ENCODE measurements around the gene SMARCAL1. TPM values are rescaled to one million over a fixed set of nuclear protein-coding genes. Genes with fewer than 3 reads are reported as not detected.

Gene SMARCAL1
- total and polyA plus RNA-seq, 9 of the 15 experiments (the other 6 are each of a cell fraction or from before 2014, with no cell fraction given), result 8.2 to 27.9 (median 12.4) TPM

GRCh38 chr2:216404010-216404618, 8.2 kb upstream of the SMARCAL1 start (continued):
- TF ChIP-seq MGA (IDR thresholded peaks at IDR 0.05), result no peak
- no peak for TF ChIP-seq DPF2 (IDR thresholded peaks at IDR 0.05)
- TF ChIP-seq RBM34 (IDR thresholded peaks at IDR 0.05; ENCODE audit: borderline replicate concordance, insufficient read depth, low read length), result no peak
- TF ChIP-seq SMC3 (conservative IDR thresholded peaks at IDR 0.05; ENCODE audit: insufficient read depth, low read depth, low read length), result 0 out of 2 replicates have a peak, but pooled peaks have one; percentile 26
- TF ChIP-seq BRF1 (IDR thresholded peaks at IDR 0.05; ENCODE audit: borderline replicate concordance, extremely low read depth, insufficient read length), result no peak
- TF ChIP-seq SP2 (IDR thresholded peaks at IDR 0.05; ENCODE audit: extremely low read depth, low read depth, low read length, poor library complexity, severe bottlenecking), result no peak
- TF ChIP-seq MTF1 (CRISPR knock-in tag; IDR thresholded peaks at IDR 0.05; ENCODE audit: borderline replicate concordance), result no peak
- TF ChIP-seq CTCF (IDR thresholded peaks at IDR 0.05 in 2 of 3, conservative IDR thresholded peaks at IDR 0.05 in 1 of 3; ENCODE audit: insufficient read depth in 2 of 3, low read depth in 1 of 3, low read length in 3 of 3), result peak; percentile 58 to 69 (median 66)

Data from K562 (cell line).